DMS53 (cell line): ENCODE data around the gene LRFN5.

Source experiments
- DNase-seq: peaks from one replicate; lab custom pipeline; 2025; lab: John Stamatoyannopoulos, UW

The LRFN5 gene

DNA sequence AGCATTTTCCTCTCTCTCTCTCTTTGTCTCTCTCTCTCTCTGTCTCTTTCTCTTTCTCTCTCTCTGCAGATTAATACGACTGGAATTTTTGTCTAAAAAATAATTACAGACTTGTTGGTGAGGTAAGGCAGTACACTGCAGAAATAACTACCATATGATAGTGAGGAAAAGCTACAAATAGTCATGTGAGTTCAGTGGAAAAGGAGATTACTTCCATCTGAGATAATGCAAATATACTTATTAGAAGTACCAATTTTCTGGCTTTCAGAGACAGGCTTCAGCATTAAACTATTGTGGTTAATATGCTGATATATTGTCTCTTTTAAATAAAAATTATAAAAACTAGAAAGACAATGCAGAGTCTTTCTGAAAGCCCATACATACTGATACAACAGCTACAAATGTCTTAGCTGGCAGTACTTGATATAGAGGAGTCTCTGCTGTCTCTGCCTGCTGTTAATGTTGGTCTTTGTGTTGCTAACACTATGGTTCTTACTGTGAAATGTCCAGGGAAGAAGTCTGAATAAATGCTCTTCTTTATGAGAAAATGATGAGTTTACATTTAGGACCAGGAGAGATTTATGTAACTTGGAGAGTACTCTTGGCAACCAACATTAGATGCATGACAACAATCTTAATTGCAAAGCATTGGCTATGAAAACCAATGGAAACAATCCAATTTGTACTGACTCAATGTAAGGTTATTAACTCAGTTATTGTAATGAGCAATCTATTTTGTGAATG is 167.0 kb downstream of the LRFN5 start:
- no peak for DNase-seq

DNA sequence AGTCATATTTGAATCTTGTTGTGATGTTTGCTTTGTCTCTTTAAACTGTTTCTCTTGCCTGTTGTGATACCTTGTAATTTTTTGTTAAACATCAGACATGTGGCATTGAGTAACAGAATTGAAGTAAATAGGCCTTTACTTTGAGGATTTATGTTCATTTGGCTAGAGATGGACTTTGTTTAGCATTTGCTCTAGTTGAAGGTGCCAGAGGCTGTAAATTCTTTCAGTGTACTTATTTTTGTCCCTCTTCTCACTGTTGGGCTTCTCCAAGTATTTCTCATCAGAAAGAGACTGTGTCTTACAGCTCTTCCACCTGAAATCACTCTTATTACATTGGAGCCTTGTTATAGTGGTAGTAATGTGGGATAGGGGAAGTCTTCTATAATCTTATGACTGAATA is 175.8 kb downstream of the LRFN5 start:
- DNase-seq: no peak

DNA sequence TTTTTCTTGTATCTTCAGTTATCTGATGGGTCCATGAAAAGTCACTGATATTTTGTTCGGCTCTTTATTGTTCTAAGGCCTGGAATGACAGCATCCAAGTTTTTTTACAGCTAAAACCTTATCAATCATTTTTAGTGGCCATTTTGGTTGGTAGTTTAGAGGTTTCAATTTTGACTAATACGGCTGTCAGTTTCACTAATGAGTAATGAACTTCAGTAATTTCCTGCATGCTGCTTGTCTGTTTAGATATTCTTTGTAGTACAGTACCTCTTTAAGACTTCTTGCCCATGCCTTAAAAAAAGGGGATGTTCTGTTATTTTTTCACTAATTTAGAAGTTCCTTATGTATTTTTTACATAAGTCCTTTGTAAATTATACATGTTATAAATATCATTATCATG is 176.7 kb downstream of the LRFN5 start:
- DNase-seq: no peak

- peak; percentile 69 for DNase-seq
These were observed 179.0 kb downstream of the LRFN5 start for GRCh38 chr14:41785696-41786095.

DNA sequence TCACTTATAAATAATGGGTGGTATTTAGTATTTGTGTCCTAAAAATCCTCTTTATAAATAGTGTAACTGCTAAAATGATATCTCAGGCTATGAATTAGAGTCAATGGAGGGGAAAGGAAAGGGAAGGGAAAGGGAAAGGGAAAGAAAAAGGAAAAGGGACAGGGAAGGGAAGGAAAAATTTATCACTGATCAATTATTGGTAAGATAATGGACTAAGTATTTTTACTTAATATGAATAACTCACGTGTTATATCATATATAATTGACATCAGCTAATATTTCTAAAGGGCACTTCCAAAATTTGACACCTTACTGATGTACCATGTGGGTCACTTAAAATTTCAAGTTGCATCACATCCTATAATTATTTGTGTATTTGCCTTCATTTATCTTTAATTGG is 193.1 kb downstream of the LRFN5 start:
- DNase-seq: no peak

DNA sequence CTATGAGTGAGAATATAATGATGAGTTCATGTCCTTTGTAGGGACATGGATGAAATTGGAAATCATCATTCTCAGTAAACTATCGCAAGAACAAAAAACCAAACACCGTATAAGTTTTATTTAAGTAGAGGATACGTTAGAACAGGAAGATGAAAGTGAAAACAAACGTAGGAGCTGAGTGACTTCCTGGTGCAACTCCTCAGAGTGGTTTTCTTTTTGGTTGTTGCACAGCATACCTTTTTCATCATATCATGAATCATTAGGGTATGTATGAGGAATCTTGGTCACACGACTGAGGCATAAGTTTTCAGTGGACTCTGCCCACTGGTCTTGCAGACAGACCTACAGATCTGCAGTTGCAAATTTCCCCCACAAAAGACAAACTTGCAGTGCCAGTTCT is 199.0 kb downstream of the LRFN5 start:
- no peak for DNase-seq

DNA sequence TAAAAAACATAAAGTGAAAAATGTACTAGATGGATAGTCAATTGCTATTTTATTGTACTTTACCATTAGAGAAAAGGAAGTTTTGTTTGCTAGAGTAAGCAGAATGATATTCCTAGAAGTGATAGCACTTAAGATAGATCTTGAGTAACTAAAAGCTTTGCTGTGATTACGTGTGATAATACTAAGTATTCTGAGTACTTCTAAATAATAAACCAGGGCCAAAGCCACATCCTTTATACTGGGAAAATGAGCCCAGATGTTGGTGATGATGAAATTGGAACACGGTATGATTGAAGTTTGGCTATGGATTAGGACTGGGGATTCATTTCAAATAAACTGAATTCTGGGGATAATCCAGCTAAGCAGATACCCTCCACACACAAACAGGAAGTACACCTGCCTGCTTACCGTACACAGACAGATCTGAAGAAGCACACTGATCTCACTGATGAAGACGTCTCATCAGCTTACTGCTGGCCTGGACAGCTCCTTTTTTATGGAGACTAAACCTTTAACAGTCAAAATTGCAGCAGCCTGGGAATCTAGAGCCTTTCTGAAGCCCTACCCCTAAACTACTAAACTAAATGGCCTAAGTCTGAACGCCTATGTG is 199.8 kb downstream of the LRFN5 start:
- no peak for DNase-seq

DNA sequence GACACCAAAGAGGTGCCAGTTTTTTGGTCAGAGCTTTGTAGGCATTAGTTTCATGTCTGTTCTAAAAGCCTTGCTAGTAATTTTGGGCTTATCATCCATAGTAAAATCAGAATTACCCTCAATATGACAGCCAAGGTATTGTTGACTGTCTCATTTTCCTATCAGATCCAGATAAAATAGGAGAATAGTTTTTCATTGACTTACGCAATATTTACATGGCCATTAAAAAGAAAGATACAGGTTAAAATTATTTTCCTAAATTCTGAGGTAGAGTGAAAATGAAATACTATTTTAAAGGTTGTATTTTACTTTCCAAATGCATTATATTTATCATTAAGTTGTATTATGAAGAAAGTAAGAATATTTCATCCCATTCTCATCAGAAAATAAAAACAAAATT is 203.7 kb downstream of the LRFN5 start:
- DNase-seq: no peak

DNA sequence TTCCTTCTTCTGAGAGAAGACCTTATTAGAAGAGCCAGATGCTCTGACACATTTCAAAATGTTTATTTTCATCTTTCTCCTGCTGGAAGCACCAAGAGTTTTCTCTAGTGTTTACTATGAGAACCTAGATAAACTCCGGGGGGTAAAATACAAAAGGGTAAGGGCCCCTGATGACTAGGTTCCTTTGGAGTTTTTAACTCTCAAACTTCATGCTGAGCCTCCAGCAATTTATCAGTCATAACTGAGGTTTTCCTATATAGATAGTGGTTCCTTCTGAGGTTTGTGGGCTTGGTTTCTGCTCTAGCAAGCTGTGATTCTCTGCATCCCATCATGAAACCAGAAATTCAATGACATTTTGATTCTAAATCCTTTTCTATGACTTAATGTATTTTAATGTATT is 210.9 kb downstream of the LRFN5 start:
- DNase-seq: no peak

DNA sequence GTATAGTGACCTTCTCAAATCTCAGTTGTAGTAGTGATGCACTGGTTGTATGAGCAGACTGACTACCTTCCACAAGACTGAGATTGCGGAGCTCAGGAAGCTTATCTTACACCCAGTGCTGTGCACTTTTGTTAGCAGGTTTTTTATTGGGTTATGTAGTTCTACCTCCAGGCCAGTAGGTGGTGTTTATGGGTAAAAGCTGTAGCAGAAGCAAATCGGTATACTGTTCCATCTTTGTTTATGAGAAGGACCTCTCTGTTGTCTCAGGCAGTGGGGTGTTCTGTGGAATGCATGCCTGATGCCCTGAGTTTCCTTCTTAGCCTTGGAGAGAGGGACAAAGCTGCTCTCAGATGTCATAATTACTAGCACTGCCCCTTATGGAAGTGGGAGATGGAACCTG is 217.8 kb downstream of the LRFN5 start:
- DNase-seq: peak; percentile 11

- no peak for DNase-seq
These were observed 218.9 kb downstream of the LRFN5 start for GRCh38 chr14:41825622-41826021.

DNA sequence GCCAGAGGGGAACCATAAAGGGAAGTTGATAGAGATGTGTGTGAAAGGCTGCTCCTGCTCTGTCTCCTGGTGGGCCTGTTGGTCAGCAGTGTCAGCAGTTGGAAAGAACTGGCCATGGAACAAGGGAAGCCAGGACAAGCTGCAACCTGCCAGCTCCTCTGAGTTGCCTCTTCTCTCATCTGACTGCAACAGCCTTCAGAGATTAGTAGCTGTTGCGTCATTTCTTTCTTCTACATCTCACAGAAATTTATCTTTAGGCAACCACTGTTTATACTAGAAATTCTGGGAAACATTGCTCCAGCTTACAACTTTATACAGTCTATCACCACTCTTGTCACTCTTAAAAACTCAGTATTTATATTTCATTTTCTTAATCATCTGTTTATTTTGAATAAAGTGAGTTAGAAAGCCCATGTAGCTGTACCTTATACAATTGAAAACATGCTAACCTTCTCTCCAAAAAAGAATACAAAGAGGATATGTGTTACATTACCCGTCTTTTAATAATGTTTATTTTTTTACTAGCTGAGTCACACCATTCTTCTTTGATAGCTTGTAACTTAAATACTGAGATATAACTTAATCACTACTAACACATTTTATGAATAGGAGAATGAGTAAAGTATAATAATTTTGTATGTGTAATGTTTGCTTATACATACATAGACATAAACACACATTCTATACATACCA is 224.2 kb downstream of the LRFN5 start:
- no peak for DNase-seq

DNA sequence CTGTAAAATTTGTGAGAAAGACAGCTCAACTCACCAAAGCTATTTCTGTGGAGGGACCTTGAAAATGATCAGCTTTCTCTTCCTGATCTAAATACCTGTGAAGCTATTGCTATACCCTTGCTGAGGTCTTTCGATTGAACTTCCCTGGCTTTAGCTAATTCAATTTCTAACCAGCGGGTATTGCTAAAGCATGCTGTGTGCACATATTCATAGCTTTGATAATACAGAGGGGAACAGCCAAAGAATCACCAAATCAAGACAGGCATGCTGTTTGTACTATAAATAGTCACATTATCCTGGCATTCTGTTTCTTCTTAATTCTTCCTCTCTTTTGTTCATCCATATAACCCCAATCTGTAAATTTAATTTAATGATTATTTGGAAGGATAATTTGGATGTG is 233.0 kb downstream of the LRFN5 start:
- DNase-seq: no peak

DNA sequence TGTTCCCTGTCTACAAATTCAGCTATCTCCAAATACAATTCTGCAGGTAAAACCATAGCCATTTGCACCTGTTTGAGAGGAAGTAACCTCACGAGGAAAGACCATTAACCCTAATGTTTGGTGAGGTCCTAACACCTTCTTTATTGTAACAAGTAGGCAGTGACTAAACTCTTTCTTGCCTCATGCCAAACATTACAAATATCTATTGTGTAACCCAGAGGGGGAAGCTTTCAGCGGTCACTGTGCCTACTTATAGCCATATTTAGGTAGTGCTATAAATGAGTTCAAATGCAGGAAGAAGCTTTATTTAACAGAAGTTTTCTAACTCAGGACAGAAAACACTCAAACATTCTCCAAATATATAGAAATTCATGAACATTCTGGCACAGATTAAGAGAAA is 252.7 kb downstream of the LRFN5 start:
- no peak for DNase-seq

GRCh38 chr14:41860586-41860985 is 253.9 kb downstream of the LRFN5 start:
- no peak for DNase-seq

DNA sequence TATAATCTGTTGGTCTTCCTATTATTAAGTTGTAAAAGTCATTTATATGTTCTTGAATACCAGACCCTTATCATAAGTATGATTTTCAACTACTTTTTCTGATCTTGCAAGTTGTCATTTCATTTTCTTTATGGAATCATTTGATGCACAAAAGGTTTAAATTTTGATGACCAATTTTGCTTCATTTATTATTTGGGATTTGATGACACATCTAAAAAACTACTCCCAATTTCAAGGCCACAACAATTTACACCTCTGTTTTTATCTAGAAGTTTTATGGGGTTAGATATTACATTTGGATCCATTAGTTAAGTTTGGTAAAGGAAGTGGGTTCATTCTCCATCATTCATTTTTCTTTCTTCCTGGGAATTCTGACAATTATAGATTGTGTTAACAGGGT is 259.2 kb downstream of the LRFN5 start:
- no peak for DNase-seq

GRCh38 chr14:41868396-41868795 is 261.7 kb downstream of the LRFN5 start:
- DNase-seq: no peak

DNA sequence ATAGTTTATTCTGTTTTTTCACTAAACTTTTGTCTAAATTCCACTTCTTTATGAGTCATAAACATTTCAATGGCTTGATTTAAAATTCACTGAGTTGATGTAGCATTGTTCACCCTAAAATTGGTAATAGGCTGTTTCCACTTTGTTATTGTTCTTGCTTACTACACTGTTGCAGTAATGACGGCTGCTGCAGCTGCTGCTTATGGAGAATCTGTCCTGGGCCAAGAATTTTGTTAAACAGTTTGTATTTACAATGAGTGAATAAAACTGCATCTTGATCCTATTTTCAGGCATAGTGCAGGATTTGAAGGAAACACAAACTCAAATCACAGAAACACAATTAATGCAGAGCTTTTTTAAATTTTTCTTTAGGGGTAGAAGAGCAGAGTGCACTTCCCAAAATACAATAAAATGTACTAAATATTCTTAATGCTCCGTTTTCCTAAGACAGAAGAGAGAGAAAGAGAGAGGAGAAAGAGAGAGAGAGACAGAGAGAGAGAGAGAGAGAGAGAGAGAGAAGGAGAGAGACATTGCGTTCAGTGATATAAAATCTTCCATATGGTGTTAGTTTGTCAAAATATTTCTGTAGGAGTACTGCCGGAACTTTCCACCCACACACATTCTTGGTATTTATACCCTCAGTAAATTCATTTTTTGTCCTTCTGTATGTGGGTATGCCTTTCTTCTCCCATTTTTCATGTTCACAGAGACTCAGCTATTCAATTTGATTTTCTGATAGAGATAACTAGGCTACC is 266.4 kb downstream of the LRFN5 start:
- no peak for DNase-seq

DNA sequence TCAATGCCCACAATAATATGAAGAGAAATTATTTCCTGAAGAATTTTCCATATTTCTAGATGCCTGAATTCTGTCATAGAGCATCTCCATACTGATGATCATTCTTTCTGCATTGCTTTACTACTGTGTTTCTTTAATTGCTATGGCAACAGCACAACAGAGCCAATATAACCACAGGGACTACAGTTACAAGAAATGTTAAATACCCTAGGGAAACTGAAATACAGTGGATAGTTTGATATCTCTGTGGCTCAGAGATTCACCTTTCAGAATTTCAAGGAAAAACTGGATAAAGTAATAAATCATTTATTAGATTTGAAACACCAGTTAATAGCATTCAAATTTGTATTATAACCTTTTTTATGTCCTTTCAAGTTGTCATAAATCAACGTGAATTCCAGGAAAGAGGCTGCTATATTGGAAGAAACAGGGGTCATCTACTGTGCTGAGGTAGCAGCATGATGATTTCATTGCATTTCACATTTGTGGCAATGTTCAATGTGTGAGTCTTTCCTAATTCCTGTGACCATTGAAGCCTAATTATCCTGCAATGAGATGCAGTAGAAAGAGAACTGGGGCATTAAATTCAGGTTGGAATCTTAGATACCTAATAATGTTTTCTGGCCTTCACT is 267.1 kb downstream of the LRFN5 start:
- DNase-seq: peak; percentile 22

DNA sequence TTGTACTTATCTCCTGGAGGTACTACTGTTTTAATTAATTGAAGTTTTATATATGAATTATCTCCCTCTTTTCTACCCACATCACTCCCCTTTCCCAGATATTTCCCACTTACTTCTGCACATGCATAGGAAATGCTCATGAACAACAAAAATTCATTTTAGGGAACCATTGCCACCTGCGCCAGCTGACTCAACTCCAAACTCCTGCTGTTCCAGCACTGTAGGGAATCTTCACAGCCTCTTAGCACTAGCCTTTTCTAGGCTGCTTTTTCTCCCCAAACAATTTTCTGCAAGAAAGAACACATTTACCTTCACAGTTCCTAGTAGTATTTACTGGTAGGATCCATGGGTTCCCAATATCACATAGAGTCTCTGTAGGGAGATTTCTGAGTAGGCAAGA is 268.4 kb downstream of the LRFN5 start:
- DNase-seq: no peak

- no peak for DNase-seq
These were observed 271.6 kb downstream of the LRFN5 start for GRCh38 chr14:41878321-41878720.

DNA sequence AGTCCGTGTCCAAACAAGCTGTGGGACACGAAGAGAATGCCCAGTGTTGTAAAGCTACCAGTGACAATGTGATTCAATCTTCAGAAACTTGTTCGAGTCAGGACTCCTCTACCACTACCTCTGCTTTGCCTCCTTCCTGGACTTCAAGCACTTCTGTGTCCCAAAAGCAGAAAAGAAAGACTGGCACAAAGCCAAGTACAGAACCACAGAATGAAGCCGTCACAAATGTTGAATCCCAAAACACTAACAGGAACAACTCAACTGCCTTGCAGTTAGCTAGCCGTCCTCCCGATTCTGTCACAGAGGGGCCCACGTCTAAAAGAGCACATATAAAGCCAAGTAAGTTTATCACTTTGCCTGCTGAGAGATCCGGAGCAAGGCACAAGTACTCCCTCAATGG is 284.9 kb downstream of the LRFN5 start:
- DNase-seq: no peak
